HUES6 (cell line): Measurements from ENCODE around the gene PPTC7.
"Not testable (repeated sequence)": the region's sequence is repeated elsewhere in the genome, so short reads cannot be mapped to it uniquely, and the experiment has no call there.

Source experiments
- H3K27ac ChIP-seq: 2 replicates; pipeline ENCODE4 v1.7.0; 2013; ENCODE audit warnings: low read depth, mild to moderate bottlenecking, low read length, inconsistent platforms
- H3K27me3 ChIP-seq: 2 replicates; pipeline ENCODE4 v1.6.1; 2013; ENCODE audit warnings: low read length; ENCODE audit not compliant: control insufficient read depth, insufficient read depth
- H3K36me3 ChIP-seq: 2 replicates; pipeline ENCODE4 v1.6.1; 2013; ENCODE audit warnings: low read length; ENCODE audit not compliant: control insufficient read depth, insufficient read depth
- H3K4me1 ChIP-seq: 2 replicates; pipeline ENCODE4 v1.6.1; 2013; ENCODE audit warnings: low read length; ENCODE audit not compliant: control insufficient read depth, insufficient read depth
- H3K4me3 ChIP-seq: 2 replicates; pipeline ENCODE4 v1.5.1; 2013; ENCODE audit warnings: low read depth, low read length
- H3K9ac ChIP-seq: one replicate; pipeline ENCODE4 v1.6.1; 2013; ENCODE audit warnings: mild to moderate bottlenecking, low read length
- H3K9me3 ChIP-seq: 2 replicates; pipeline ENCODE4 v1.6.1; 2013; ENCODE audit warnings: low read depth, low read length; ENCODE audit not compliant: control insufficient read depth, insufficient read depth

Gene PPTC7

GRCh38 chr12:110602085-110602814, 19.1 kb upstream of the PPTC7 start:
- H3K4me3 ChIP-seq, H3K27ac ChIP-seq, H3K9ac ChIP-seq, H3K4me1 ChIP-seq, H3K36me3 ChIP-seq, H3K27me3 ChIP-seq, H3K9me3 ChIP-seq: not testable (repeated sequence)

GRCh38 chr12:110600254-110600653, 17.1 kb upstream of the PPTC7 start:
- Histone ChIP-seq H3K4me3 (no peak overlapping the region), H3K9ac (no peak overlapping the region), H3K9me3 (no peaks in the 10 kb centered on the region), H3K4me1 (no peaks in the 10 kb centered on the region), H3K27ac (no peak overlapping the region), H3K36me3 (no peaks in the 10 kb centered on the region), H3K27me3 (no peaks in the 10 kb centered on the region)

GRCh38 chr12:110599334-110599733, 16.2 kb upstream of the PPTC7 start:
- H3K9me3 ChIP-seq = no peaks in the 10 kb centered on the region
- H3K9ac ChIP-seq = no peak overlapping the region
- H3K27ac ChIP-seq = no peak overlapping the region
- H3K4me1 ChIP-seq = no peaks in the 10 kb centered on the region
- no peak overlapping the region for H3K4me3 ChIP-seq
- H3K36me3 ChIP-seq = no peaks in the 10 kb centered on the region
- H3K27me3 ChIP-seq = no peaks in the 10 kb centered on the region

GRCh38 chr12:110597885-110598284, 14.8 kb upstream of the PPTC7 start:
- Histone ChIP-seq H3K27me3 (no peaks in the 10 kb centered on the region), H3K9me3 (no peaks in the 10 kb centered on the region), H3K4me3 (no peak overlapping the region), H3K27ac (no peak overlapping the region), H3K4me1 (no peaks in the 10 kb centered on the region), H3K36me3 (no peaks in the 10 kb centered on the region), H3K9ac (no peak overlapping the region)

- not testable (repeated sequence) for H3K27ac ChIP-seq, H3K9ac ChIP-seq
These were observed 9.8 kb upstream of the PPTC7 start for GRCh38 chr12:110592919-110593318.

GRCh38 chr12:110592078-110592477, 9.0 kb upstream of the PPTC7 start:
- Histone ChIP-seq H3K27me3 (no peaks in the 10 kb centered on the region), H3K36me3 (no peaks in the 10 kb centered on the region), H3K27ac (no peak overlapping the region), H3K4me3 (no peak overlapping the region), H3K4me1 (0 out of 2 replicates have a peak, but pooled peaks cover 3% of the 10 kb centered on the region), H3K9me3 (no peaks in the 10 kb centered on the region), H3K9ac (no peak overlapping the region)

More at GRCh38 chr12:110592919-110593318, 9.8 kb upstream of the PPTC7 start:
- H3K36me3 ChIP-seq, H3K27me3 ChIP-seq, H3K4me3 ChIP-seq, H3K4me1 ChIP-seq, H3K9me3 ChIP-seq: not testable (repeated sequence)

- H3K27me3 ChIP-seq = no peaks in the 10 kb centered on the region
- no peak overlapping the region for H3K9ac ChIP-seq
- no peak overlapping the region for H3K27ac ChIP-seq
- H3K4me1 ChIP-seq = 0 out of 2 replicates have a peak, but pooled peaks cover 3% of the 10 kb centered on the region
- no peaks in the 10 kb centered on the region for H3K36me3 ChIP-seq
- H3K4me3 ChIP-seq = no peak overlapping the region
- no peaks in the 10 kb centered on the region for H3K9me3 ChIP-seq
These were observed 8.4 kb upstream of the PPTC7 start for GRCh38 chr12:110591451-110592051.

GRCh38 chr12:110590806-110591326, 7.7 kb upstream of the PPTC7 start:
- Histone ChIP-seq H3K27ac (no peak overlapping the region), H3K27me3 (no peaks in the 10 kb centered on the region), H3K4me1 (0 out of 2 replicates have a peak, but pooled peaks cover 3% of the 10 kb centered on the region), H3K4me3 (no peak overlapping the region), H3K36me3 (no peaks in the 10 kb centered on the region), H3K9ac (no peak overlapping the region), H3K9me3 (no peaks in the 10 kb centered on the region)

- Histone ChIP-seq H3K27me3 (no peaks in the 10 kb centered on the region), H3K4me3 (no peak overlapping the region), H3K36me3 (no peaks in the 10 kb centered on the region), H3K9me3 (no peaks in the 10 kb centered on the region), H3K4me1 (peaks cover 6% of the 10 kb centered on the region; the same call in 1 of the 2 replicates), H3K9ac (no peak overlapping the region), H3K27ac (no peak overlapping the region)
These were observed 6.9 kb upstream of the PPTC7 start for GRCh38 chr12:110590059-110590458.

- H3K36me3 ChIP-seq, H3K9me3 ChIP-seq, H3K27me3 ChIP-seq, H3K27ac ChIP-seq, H3K9ac ChIP-seq, H3K4me3 ChIP-seq: not testable (repeated sequence)
- peaks cover 15% of the 10 kb centered on the region for H3K4me1 ChIP-seq
These were observed 4.0 kb upstream of the PPTC7 start for GRCh38 chr12:110587102-110587501.

- H3K9ac ChIP-seq = no peak overlapping the region
- H3K27me3 ChIP-seq = no peaks in the 10 kb centered on the region
- H3K27ac ChIP-seq = no peak overlapping the region
- H3K4me1 ChIP-seq = peaks cover 17% of the 10 kb centered on the region
- no peaks in the 10 kb centered on the region for H3K36me3 ChIP-seq
- no peak overlapping the region for H3K4me3 ChIP-seq
- H3K9me3 ChIP-seq = no peaks in the 10 kb centered on the region
These were observed 2.2 kb upstream of the PPTC7 start for GRCh38 chr12:110585231-110585799.
